WERI-Rb-1 (cell line): ENCODE results near the gene SUPT20H.

Source experiments
- DNase-seq: peaks from one replicate; pipeline ENCODE4 v3.0.0-alpha.2; 2020
- H3K27ac ChIP-seq: fragments of 250-450 bp; sonication (Bioruptor Pico); 2 replicates; pipeline ENCODE4 v1.5.1; 2020; ENCODE audit warnings: mild to moderate bottlenecking, moderate library complexity
- H3K27me3 ChIP-seq: fragments of 250-450 bp; sonication (Bioruptor Pico); 2 replicates; pipeline ENCODE4 v1.5.1; 2021; ENCODE audit warnings: mild to moderate bottlenecking, low read depth, moderate library complexity; ENCODE audit not compliant: insufficient read depth, severe bottlenecking
- H3K36me3 ChIP-seq: fragments of 250-450 bp; sonication (Bioruptor Pico); 2 replicates; pipeline ENCODE4 v1.5.1; 2020; ENCODE audit warnings: mild to moderate bottlenecking, moderate library complexity
- H3K4me3 ChIP-seq: 2 replicates; pipeline ENCODE4 v1.5.1; 2011; ENCODE audit warnings: low read depth, mild to moderate bottlenecking, control low read depth, low read length
- H3K9me3 ChIP-seq: fragments of 250-450 bp; sonication (Bioruptor Pico); 2 replicates; pipeline ENCODE4 v1.5.1; 2021; ENCODE audit warnings: mild to moderate bottlenecking, moderate library complexity; ENCODE audit not compliant: severe bottlenecking
- CTCF ChIP-seq: IDR thresholded peaks from 2 replicates; pipeline ENCODE4 v1.5.1; 2011; ENCODE audit warnings: low read depth, mild to moderate bottlenecking, control low read depth, inconsistent platforms, low read length

SUPT20H gene

GRCh38 chr13:37076818-37077217 is 17.3 kb upstream of the SUPT20H start:
- H3K9me3 ChIP-seq, result no peaks in the 10 kb centered on the region
- H3K4me3 ChIP-seq, result no peak overlapping the region
- DNase-seq, result no peak
- TF ChIP-seq CTCF, result no peak
- no peaks in the 10 kb centered on the region for H3K36me3 ChIP-seq
- no peaks in the 10 kb centered on the region for H3K27me3 ChIP-seq
- no peak overlapping the region for H3K27ac ChIP-seq

- H3K36me3 ChIP-seq, result no peaks in the 10 kb centered on the region
- TF ChIP-seq CTCF, result no peak
- H3K9me3 ChIP-seq, result no peaks in the 10 kb centered on the region
- DNase-seq, result no peak
- H3K27me3 ChIP-seq, result no peaks in the 10 kb centered on the region
- no peak overlapping the region for H3K27ac ChIP-seq
- H3K4me3 ChIP-seq, result no peak overlapping the region
Measured at GRCh38 chr13:37075164-37075563, 15.7 kb upstream of the SUPT20H start.

- Histone ChIP-seq H3K27ac (no peak overlapping the region), H3K9me3 (no peaks in the 10 kb centered on the region), H3K27me3 (no peaks in the 10 kb centered on the region), H3K4me3 (no peak overlapping the region), H3K36me3 (no peaks in the 10 kb centered on the region)
- no peak for TF ChIP-seq CTCF
- no peak for DNase-seq
Measured at GRCh38 chr13:37074703-37075102, 15.2 kb upstream of the SUPT20H start.

- no peak for DNase-seq
- no peaks in the 10 kb centered on the region for H3K9me3 ChIP-seq
- H3K36me3 ChIP-seq, result no peaks in the 10 kb centered on the region
- no peak for TF ChIP-seq CTCF
- H3K27me3 ChIP-seq, result no peaks in the 10 kb centered on the region
- no peak overlapping the region for H3K27ac ChIP-seq
- H3K4me3 ChIP-seq, result no peak overlapping the region
Measured at GRCh38 chr13:37072024-37072423, 12.5 kb upstream of the SUPT20H start.

GRCh38 chr13:37070956-37071355 is 11.5 kb upstream of the SUPT20H start:
- DNase-seq, result no peak
- TF ChIP-seq CTCF, result no peak
- H3K27me3 ChIP-seq, result no peaks in the 10 kb centered on the region
- H3K9me3 ChIP-seq, result no peaks in the 10 kb centered on the region
- no peak overlapping the region for H3K4me3 ChIP-seq
- H3K27ac ChIP-seq, result no peak overlapping the region
- no peaks in the 10 kb centered on the region for H3K36me3 ChIP-seq

GRCh38 chr13:37070145-37070695 is 10.7 kb upstream of the SUPT20H start:
- no peak for DNase-seq
- no peaks in the 10 kb centered on the region for H3K36me3 ChIP-seq
- H3K27ac ChIP-seq, result no peak overlapping the region
- no peak overlapping the region for H3K4me3 ChIP-seq
- no peaks in the 10 kb centered on the region for H3K9me3 ChIP-seq
- H3K27me3 ChIP-seq, result no peaks in the 10 kb centered on the region
- TF ChIP-seq CTCF, result no peak
